Inflammatory macrophage treated with lipopolysaccharide for 1 hour (primary cell): ENCODE measurements around the gene NFIA.
A peak's percentile ranks its signal among the peaks of the same experiment; 100 is the strongest.
"Not testable (repeated sequence)": the region's sequence is repeated elsewhere in the genome, so short reads cannot be mapped to it uniquely, and the experiment has no call there.

Experiments
- DNase-seq, 2 donors: peaks; one replicate each; pipeline ENCODE4 v3.0.0-alpha.2; 2020 to 2022

Gene NFIA

GRCh38 chr1:61253912-61254633 is 171.7 kb downstream of the NFIA start:
- peak; percentile 19 to 21 for DNase-seq

GRCh38 chr1:61254634-61255357 is 172.4 kb downstream of the NFIA start:
- peak; percentile 39 to 68 for DNase-seq

GRCh38 chr1:61255358-61255703 is 173.0 kb downstream of the NFIA start:
- DNase-seq: peak; percentile 42 to 59

- no peak for DNase-seq
These were observed 177.2 kb downstream of the NFIA start for GRCh38 chr1:61259379-61260148.

GRCh38 chr1:61260171-61260570 is 177.8 kb downstream of the NFIA start:
- DNase-seq: no peak

GRCh38 chr1:61261595-61261994 is 179.2 kb downstream of the NFIA start:
- no peak for DNase-seq

- no peak for DNase-seq
These were observed 181.8 kb downstream of the NFIA start for GRCh38 chr1:61263905-61264824.

- DNase-seq: no peak
These were observed 182.5 kb downstream of the NFIA start for GRCh38 chr1:61264825-61265242.

- DNase-seq: no peak
These were observed 183.3 kb downstream of the NFIA start for GRCh38 chr1:61265665-61266064.

- DNase-seq: no peak
These were observed 184.4 kb downstream of the NFIA start for GRCh38 chr1:61266738-61267137.

- DNase-seq: no peak
These were observed 186.3 kb downstream of the NFIA start for GRCh38 chr1:61268546-61269240.

GRCh38 chr1:61269602-61270001 is 187.2 kb downstream of the NFIA start:
- no peak for DNase-seq

- no peak for DNase-seq
These were observed 187.7 kb downstream of the NFIA start for GRCh38 chr1:61270107-61270506.

- DNase-seq: no peak
These were observed 188.5 kb downstream of the NFIA start for GRCh38 chr1:61270761-61271411.

GRCh38 chr1:61271412-61271789 is 189.0 kb downstream of the NFIA start:
- no peak for DNase-seq

GRCh38 chr1:61273167-61273705 is 190.9 kb downstream of the NFIA start:
- DNase-seq: no peak

- no peak for DNase-seq
These were observed 191.5 kb downstream of the NFIA start for GRCh38 chr1:61273861-61274260.

GRCh38 chr1:61274939-61275338 is 192.6 kb downstream of the NFIA start:
- DNase-seq: no peak

GRCh38 chr1:61276246-61276645 is 193.9 kb downstream of the NFIA start:
- DNase-seq: no peak

GRCh38 chr1:61277121-61277690 is 194.8 kb downstream of the NFIA start:
- no peak for DNase-seq

GRCh38 chr1:61278503-61278902 is 196.1 kb downstream of the NFIA start:
- DNase-seq: not testable (repeated sequence)
